GM12875 (cell line): ENCODE data around the gene GNAZ.

ENCODE experiments used
- H3K4me3 ChIP-seq: one replicate; pipeline ENCODE4 v1.5.1; 2011; ENCODE audit warnings: low read depth, low read length, control low read depth
- TF ChIP-seq, protein P1 (sequence below): IDR thresholded peaks from 2 replicates; pipeline ENCODE4 v1.5.1; 2011; ENCODE audit warnings: low read depth, mild to moderate bottlenecking, control low read depth, inconsistent platforms, low read length, moderate library complexity, borderline replicate concordance; ENCODE audit not compliant: insufficient read depth

The GNAZ gene

GRCh38 chr22:23067691-23068090 lies 2.6 kb upstream of the GNAZ start:
- TF ChIP-seq, protein P1, sequence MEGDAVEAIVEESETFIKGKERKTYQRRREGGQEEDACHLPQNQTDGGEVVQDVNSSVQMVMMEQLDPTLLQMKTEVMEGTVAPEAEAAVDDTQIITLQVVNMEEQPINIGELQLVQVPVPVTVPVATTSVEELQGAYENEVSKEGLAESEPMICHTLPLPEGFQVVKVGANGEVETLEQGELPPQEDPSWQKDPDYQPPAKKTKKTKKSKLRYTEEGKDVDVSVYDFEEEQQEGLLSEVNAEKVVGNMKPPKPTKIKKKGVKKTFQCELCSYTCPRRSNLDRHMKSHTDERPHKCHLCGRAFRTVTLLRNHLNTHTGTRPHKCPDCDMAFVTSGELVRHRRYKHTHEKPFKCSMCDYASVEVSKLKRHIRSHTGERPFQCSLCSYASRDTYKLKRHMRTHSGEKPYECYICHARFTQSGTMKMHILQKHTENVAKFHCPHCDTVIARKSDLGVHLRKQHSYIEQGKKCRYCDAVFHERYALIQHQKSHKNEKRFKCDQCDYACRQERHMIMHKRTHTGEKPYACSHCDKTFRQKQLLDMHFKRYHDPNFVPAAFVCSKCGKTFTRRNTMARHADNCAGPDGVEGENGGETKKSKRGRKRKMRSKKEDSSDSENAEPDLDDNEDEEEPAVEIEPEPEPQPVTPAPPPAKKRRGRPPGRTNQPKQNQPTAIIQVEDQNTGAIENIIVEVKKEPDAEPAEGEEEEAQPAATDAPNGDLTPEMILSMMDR = no peak
- H3K4me3 ChIP-seq = no peak overlapping the region

DNA sequence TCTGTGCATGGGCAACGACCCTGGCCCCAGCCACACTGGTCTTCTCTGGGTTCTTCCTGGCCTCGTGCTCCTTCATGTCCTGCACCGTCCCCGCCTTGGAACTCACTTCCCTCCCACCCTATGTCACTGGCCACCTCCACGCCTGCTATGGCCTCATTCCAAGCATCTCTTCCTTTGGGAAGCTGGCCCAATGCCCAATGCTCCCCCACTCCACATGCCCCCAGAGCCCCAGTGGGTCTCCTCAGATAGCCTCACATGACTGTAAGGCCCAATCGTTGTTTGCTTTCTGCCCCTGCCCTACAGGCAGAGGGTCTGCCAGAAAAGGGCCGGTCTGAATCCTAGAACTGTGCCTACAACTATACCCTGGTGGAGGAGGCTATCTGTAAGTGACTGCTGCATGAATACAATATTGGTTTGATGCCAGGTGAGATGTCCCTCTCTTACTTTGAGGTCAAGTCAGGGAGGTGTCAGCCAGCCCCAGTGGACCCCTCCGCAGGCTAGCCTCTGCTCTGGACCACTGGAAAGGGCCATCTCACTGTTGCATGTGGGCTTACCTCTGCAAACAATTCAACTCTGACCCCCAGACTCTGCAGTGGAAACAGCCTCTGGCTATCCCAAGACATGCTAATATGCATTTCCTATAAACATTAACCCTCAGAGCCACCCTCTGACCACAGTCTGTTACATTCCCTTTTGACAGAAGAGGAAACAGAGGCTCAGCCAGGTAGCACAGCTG lies 2.1 kb upstream of the GNAZ start:
- no peak overlapping the region for H3K4me3 ChIP-seq
- TF ChIP-seq, protein P1 = no peak

- H3K4me3 ChIP-seq = no peak overlapping the region
- TF ChIP-seq, protein P1 = no peak
These were observed 1.4 kb upstream of the GNAZ start for GRCh38 chr22:23068832-23069385.

DNA sequence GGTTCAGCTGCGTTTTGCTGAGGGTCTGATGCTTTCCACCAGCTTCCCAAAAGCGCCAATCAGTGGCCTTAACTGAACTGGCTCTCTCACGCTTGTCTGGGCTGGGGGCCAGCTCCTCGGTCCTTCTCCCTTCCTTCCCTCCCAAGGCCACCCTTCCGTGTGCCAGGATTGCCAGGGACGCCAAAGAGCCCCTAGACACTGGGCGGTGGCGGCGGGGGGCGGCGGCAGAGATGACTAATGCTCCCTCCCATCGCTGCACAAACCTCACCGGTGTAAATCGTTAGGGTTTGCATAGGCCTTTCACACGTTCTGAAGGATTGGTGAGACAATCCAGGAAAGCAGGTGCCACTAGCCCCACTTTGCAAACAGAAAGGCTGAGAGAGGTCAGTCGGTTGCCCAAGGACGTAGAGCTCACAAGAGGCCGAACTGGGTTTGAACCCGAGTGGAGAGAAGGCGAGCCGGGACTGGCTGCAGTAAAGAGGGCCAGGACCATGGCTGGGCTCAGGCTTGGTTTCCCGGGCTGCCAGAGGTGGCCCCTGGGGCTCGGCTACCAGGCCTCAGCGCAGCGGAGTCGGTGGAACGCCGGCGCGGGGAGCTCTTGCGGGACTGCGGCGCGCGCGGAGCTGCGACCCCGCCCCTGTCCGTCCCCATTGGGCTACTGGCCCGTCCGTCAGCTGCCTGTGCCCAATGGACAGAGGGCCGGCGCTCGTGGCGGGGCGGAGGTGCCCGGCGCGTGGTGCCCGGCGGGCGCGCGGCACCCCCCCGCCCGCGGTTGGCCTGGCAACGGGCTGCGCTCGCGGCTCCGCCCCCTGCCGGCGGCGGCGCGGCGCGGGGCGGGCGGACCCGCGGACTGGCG lies 589 bp upstream of the GNAZ start:
- TF ChIP-seq, protein P1 = no peak
- H3K4me3 ChIP-seq = peak overlapping the region; percentile 42

- H3K4me3 ChIP-seq = no peak overlapping the region
- TF ChIP-seq, protein P1 = no peak
These were observed 1.1 kb downstream of the GNAZ start for GRCh38 chr22:23071230-23072076.

GRCh38 chr22:23072077-23072910 lies 2.0 kb downstream of the GNAZ start:
- H3K4me3 ChIP-seq = no peak overlapping the region
- TF ChIP-seq, protein P1 = no peak
